Left ventricle myocardium inferior (tissue), 1 donor: ENCODE measurements around the gene SNRK. TPM values are rescaled to one million over a fixed set of nuclear protein-coding genes. Genes with fewer than 3 reads are reported as not detected.

ENCODE experiments used
- DNase-seq: peaks from one replicate; pipeline ENCODE4 v3.0.0-alpha.2; 2020
- H3K27ac ChIP-seq: fragments of 200-600 bp; replicated peaks from 2 replicates; pipeline ENCODE4 v1.8.0; 2021
- H3K27me3 ChIP-seq: fragments of 200-600 bp; 2 replicates; pipeline ENCODE4 v1.8.0; 2021; ENCODE audit warnings: low read depth
- H3K36me3 ChIP-seq: fragments of 200-600 bp; 2 replicates; pipeline ENCODE4 v1.8.0; 2021
- H3K4me1 ChIP-seq: fragments of 200-600 bp; 2 replicates; pipeline ENCODE4 v1.8.0; 2021
- H3K4me3 ChIP-seq: fragments of 200-600 bp; 2 replicates; pipeline ENCODE4 v1.8.0; 2021; ENCODE audit warnings: mild to moderate bottlenecking, moderate library complexity
- H3K9me3 ChIP-seq: fragments of 200-600 bp; replicated peaks from 2 replicates; pipeline ENCODE4 v1.8.0; 2021
- intact Hi-C: fragments of 100-400 bp; cut with micrococcal nuclease; formaldehyde crosslinking; loops from one replicate; pipeline ENCODE4 v1.11.0; 2022
- total RNA-seq: library from RNA; stranded (reverse); fragmentation: NEBNext Ultra II Directional; extraction: Animal tissue kit (Norgen Biotek cat#: 25700); gene quantifications from one replicate; pipeline ENCODE4 v1.2.1, GENCODE V29; 2021
- TF ChIP-seq, protein P1 (sequence below): fragments of 200-600 bp; IDR thresholded peaks from 2 replicates; pipeline ENCODE4 v1.8.0; 2021; ENCODE audit warnings: antibody characterized with exemption, mild to moderate bottlenecking, borderline replicate concordance
- donor health status: DM: no; HTN: yes; CAD: no; lungs with severe emphysema.

Gene SNRK
- total RNA-seq, 1 donor from 2014 or later: 23.1 TPM

- Histone ChIP-seq H3K9me3 (no peaks in the 10 kb centered on the region), H3K27ac (peak overlapping the region; percentile 95), H3K4me1 (peaks cover 92% of the 10 kb centered on the region), H3K4me3 (peak overlapping the region; percentile 77), H3K27me3 (no peaks in the 10 kb centered on the region), H3K36me3 (no peaks in the 10 kb centered on the region)
- TF ChIP-seq, protein P1, sequence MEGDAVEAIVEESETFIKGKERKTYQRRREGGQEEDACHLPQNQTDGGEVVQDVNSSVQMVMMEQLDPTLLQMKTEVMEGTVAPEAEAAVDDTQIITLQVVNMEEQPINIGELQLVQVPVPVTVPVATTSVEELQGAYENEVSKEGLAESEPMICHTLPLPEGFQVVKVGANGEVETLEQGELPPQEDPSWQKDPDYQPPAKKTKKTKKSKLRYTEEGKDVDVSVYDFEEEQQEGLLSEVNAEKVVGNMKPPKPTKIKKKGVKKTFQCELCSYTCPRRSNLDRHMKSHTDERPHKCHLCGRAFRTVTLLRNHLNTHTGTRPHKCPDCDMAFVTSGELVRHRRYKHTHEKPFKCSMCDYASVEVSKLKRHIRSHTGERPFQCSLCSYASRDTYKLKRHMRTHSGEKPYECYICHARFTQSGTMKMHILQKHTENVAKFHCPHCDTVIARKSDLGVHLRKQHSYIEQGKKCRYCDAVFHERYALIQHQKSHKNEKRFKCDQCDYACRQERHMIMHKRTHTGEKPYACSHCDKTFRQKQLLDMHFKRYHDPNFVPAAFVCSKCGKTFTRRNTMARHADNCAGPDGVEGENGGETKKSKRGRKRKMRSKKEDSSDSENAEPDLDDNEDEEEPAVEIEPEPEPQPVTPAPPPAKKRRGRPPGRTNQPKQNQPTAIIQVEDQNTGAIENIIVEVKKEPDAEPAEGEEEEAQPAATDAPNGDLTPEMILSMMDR: no peak
- DNase-seq: no peak
- intact Hi-C loops: no loop called here
Observed at GRCh38 chr3:43289401-43289800, 3.1 kb downstream of the SNRK start.

GRCh38 chr3:43289841-43290470 lies 3.6 kb downstream of the SNRK start:
- DNase-seq: no peak
- intact Hi-C loops: loop anchor here (10.0 kb wide), 1 partner anchor 215 kb away; no protein-coding TSS in a partner anchor

GRCh38 chr3:43290956-43291355 lies 4.6 kb downstream of the SNRK start:
- H3K4me3 ChIP-seq: peak overlapping the region; percentile 77

More at GRCh38 chr3:43289841-43290470, 3.6 kb downstream of the SNRK start:
- Histone ChIP-seq H3K9me3 (no peaks in the 10 kb centered on the region), H3K27me3 (no peaks in the 10 kb centered on the region), H3K4me3 (peak overlapping the region; percentile 77), H3K4me1 (peaks cover 93% of the 10 kb centered on the region), H3K36me3 (no peaks in the 10 kb centered on the region), H3K27ac (peak overlapping the region; percentile 95)
- TF ChIP-seq, protein P1: no peak

DNA sequence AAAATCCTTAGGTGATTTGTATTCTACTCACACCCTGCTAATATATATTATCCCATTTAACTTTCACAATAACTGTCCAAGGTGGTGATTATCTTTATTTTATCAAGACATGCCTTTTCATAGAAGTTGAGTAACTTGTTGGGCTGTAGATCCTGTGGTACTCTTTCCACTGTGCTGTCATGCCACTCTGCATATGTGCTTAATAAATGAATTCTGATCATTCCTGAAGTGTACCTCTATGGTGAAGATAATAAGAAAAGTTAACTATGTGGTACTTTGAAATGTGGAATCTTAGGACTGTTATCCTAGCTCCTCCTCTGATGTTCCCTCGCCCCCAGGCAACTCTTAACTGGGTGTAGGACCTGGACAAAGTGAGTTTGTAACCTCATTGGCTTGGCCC lies 5.2 kb downstream of the SNRK start:
- H3K27ac ChIP-seq: peak overlapping the region; percentile 95
- intact Hi-C loops: loop anchor here (10.0 kb wide), 1 partner anchor 213 kb away; no protein-coding TSS in a partner anchor
- TF ChIP-seq, protein P1: no peak
- H3K4me1 ChIP-seq: peaks cover 96% of the 10 kb centered on the region
- no peak for DNase-seq
- H3K36me3 ChIP-seq: no peaks in the 10 kb centered on the region
- no peaks in the 10 kb centered on the region for H3K27me3 ChIP-seq
- peak overlapping the region; percentile 77 for H3K4me3 ChIP-seq
- H3K9me3 ChIP-seq: no peaks in the 10 kb centered on the region

More at GRCh38 chr3:43290956-43291355, 4.6 kb downstream of the SNRK start:
- intact Hi-C loops: loop anchor here (10.0 kb wide), 1 partner anchor 214 kb away; no protein-coding TSS in a partner anchor
- H3K9me3 ChIP-seq: no peaks in the 10 kb centered on the region
- peak overlapping the region; percentile 95 for H3K27ac ChIP-seq
- no peaks in the 10 kb centered on the region for H3K27me3 ChIP-seq
- DNase-seq: no peak
- H3K4me1 ChIP-seq: peaks cover 93% of the 10 kb centered on the region
- H3K36me3 ChIP-seq: no peaks in the 10 kb centered on the region
- TF ChIP-seq, protein P1: no peak

- H3K4me3 ChIP-seq: no peak overlapping the region
- H3K4me1 ChIP-seq: peaks cover 100% of the 10 kb centered on the region
- H3K36me3 ChIP-seq: no peaks in the 10 kb centered on the region
- H3K9me3 ChIP-seq: no peaks in the 10 kb centered on the region
- no peak overlapping the region for H3K27ac ChIP-seq
- intact Hi-C loops: loop anchor here (10.0 kb wide), 1 partner anchor 210 kb away; no protein-coding TSS in a partner anchor
- H3K27me3 ChIP-seq: no peaks in the 10 kb centered on the region
- DNase-seq: no peak
- TF ChIP-seq, protein P1: no peak
Observed at GRCh38 chr3:43294975-43295374, 8.6 kb downstream of the SNRK start.
